K562 (cell line): ENCODE measurements around the gene MMP24. TPM values are rescaled to one million over a fixed set of nuclear protein-coding genes. Genes with fewer than 3 reads are reported as not detected.

Experiments
- ATAC-seq: fragments of 200-7000 bp; cut with Tn5 transposase; 3 replicates; pipeline ENCODE4 v1.9.1; 2020; ENCODE audit warnings: moderate library complexity
- BruUV-seq: library from RNA; stranded (reverse); fragments of 400-500 nt; replicated peaks from 2 replicates; lab custom pipeline; 2021; lab: Mats Ljungman, UMichigan
- CTCF ChIA-PET: fragments of 300-600 bp; formaldehyde crosslinking; extraction: SDS; loops from one replicate; lab custom pipeline; 2021; ENCODE audit warnings: low intra/inter-chr PET ratio; lab: Yijun Ruan, JAX
- POLR2A ChIA-PET: fragments of 300-600, 350-650 bp; sonication (Branson Sonifier 250); formaldehyde crosslinking; extraction: SDS; loops from one replicate; lab custom pipeline; 2021; ENCODE audit warnings: antibody characterized with exemption, inconsistent platforms; lab: Yijun Ruan, JAX
- DNase-seq, 4 experiments: peaks; one replicate each; pipeline versions ENCODE4 v3.0.0 to v3.0.0-alpha.2; 2011 to 2018; ENCODE audit warnings: low spot score in 3 of 4, mixed read lengths in 3 of 4; ENCODE audit errors: extremely low read depth in 1 of 4
- FAIRE-seq: peaks from 2 replicates; lab custom pipeline; 2011; peaks lifted over from hg19 to GRCh38; lab: Jason Lieb, UNC
- H2AFZ ChIP-seq: 2 replicates; pipeline ENCODE4 v1.6.0; 2011; ENCODE audit warnings: low read depth, low read length, control low read depth, inconsistent platforms
- H3K27ac ChIP-seq: fragments of 200-600 bp; 3 replicates; pipeline ENCODE4 v1.8.0; 2011; ENCODE audit warnings: low read depth, mild to moderate bottlenecking, control low read depth, inconsistent platforms, low read length, moderate library complexity, mixed read lengths; ENCODE audit errors: extremely low read depth
- H3K27me3 ChIP-seq, 2 experiments: fragments of 300-600 bp in 1 of 2; 2 replicates in 1 of 2; 3 replicates in 1 of 2; pipeline versions ENCODE4 v1.6.0 to v1.8.0; 2011; ENCODE audit warnings: inconsistent platforms in 2 of 2, low read length in 2 of 2, mild to moderate bottlenecking in 1 of 2, mixed read lengths in 1 of 2, moderate library complexity in 1 of 2; ENCODE audit not compliant: control insufficient read depth in 2 of 2, insufficient read depth in 2 of 2
- H3K36me3 ChIP-seq: fragments of 300-600 bp; 3 replicates; pipeline ENCODE4 v1.8.0; 2011; ENCODE audit warnings: mild to moderate bottlenecking, low read length, inconsistent platforms; ENCODE audit not compliant: control insufficient read depth, insufficient read depth
- H3K4me1 ChIP-seq, 2 experiments: fragments of 200-600 bp in 1 of 2; replicated peaks in 1 of 2; 2 replicates in 1 of 2; 3 replicates in 1 of 2; pipeline versions ENCODE4 v1.5.1 to v1.8.0; 2011; ENCODE audit warnings: inconsistent platforms in 2 of 2, low read length in 2 of 2, mild to moderate bottlenecking in 1 of 2, mixed read lengths in 1 of 2, moderate library complexity in 1 of 2; ENCODE audit not compliant: control insufficient read depth in 2 of 2, insufficient read depth in 2 of 2
- H3K4me2 ChIP-seq: 2 replicates; pipeline ENCODE4 v1.6.1; 2011; ENCODE audit warnings: low read length, control low read depth, inconsistent platforms, mixed read lengths; ENCODE audit not compliant: insufficient read depth
- H3K4me3 ChIP-seq: fragments of 200-600 bp; sonication (generic), shearing (Covaris generic); 2 replicates; pipeline ENCODE4 v1.5.1; 2016; ENCODE audit warnings: control low read depth, inconsistent platforms
- H3K79me2 ChIP-seq: fragments of 200-600 bp; 3 replicates; pipeline ENCODE4 v1.8.0; 2011; ENCODE audit warnings: low read length, inconsistent platforms; ENCODE audit not compliant: control insufficient read depth, insufficient read depth
- H3K9ac ChIP-seq, 2 experiments: 2 replicates each; pipeline versions ENCODE4 v1.6.0 to v1.6.1; 2011; ENCODE audit warnings: low read depth in 2 of 2, low read length in 2 of 2, control low read depth in 1 of 2, inconsistent platforms in 1 of 2, mild to moderate bottlenecking in 1 of 2, mixed read lengths in 1 of 2; ENCODE audit not compliant: insufficient read depth in 1 of 2
- H3K9me1 ChIP-seq: one replicate; pipeline ENCODE4 v1.6.0; 2011; ENCODE audit warnings: inconsistent platforms, mild to moderate bottlenecking, low read length, moderate library complexity; ENCODE audit not compliant: control insufficient read depth, insufficient read depth
- H3K9me3 ChIP-seq: replicated peaks from 2 replicates; pipeline ENCODE4 v1.5.1; 2011; ENCODE audit warnings: low read depth, low read length, inconsistent platforms; ENCODE audit not compliant: control insufficient read depth, insufficient read depth
- H4K20me1 ChIP-seq: replicated peaks from 2 replicates; pipeline ENCODE4 v1.6.1; 2011; ENCODE audit warnings: low read length, inconsistent platforms, mixed read lengths; ENCODE audit not compliant: control insufficient read depth, insufficient read depth
- BACH1 ChIP-seq: fragments of 200-800 bp; sonication (Bioruptor generic); IDR thresholded peaks from 2 replicates; pipeline ENCODE4 v1.6.1; 2016; ENCODE audit warnings: missing genetic modification characterization, missing compliant biosample characterization
- ELF1 ChIP-seq: fragments of 200-800 bp; sonication (Bioruptor generic); IDR thresholded peaks from 2 replicates; pipeline ENCODE4 v1.6.1; 2016; ENCODE audit warnings: missing genetic modification characterization, missing compliant biosample characterization
- FOXM1 ChIP-seq, 2 experiments: fragments of 450-650 bp in 1 of 2; sonication (generic) in 1 of 2; formaldehyde crosslinking in 1 of 2; IDR thresholded peaks; 2 replicates each; pipeline versions ENCODE4 v1.6.1 to v1.9.0; 2017 to 2022; ENCODE audit warnings: low read depth in 2 of 2, mild to moderate bottlenecking in 2 of 2, missing genetic modification reagents in 1 of 2, moderate library complexity in 1 of 2
- HLTF ChIP-seq: fragments of 450-650 bp; IDR thresholded peaks from 2 replicates; pipeline ENCODE4 v1.6.1; 2016
- KDM2B ChIP-seq: fragments of 250-450 bp; sonication (Bioruptor Pico); IDR thresholded peaks from 2 replicates; pipeline ENCODE4 v1.8.0; 2021; ENCODE audit warnings: mild to moderate bottlenecking, moderate library complexity
- LEF1 ChIP-seq: fragments of 450-650 bp; IDR thresholded peaks from 2 replicates; pipeline ENCODE4 v1.6.1; 2016; ENCODE audit warnings: mild to moderate bottlenecking
- NBN ChIP-seq: fragments of 450-650 bp; IDR thresholded peaks from 2 replicates; pipeline ENCODE4 v1.6.1; 2016; ENCODE audit warnings: low read depth, mild to moderate bottlenecking
- RNF2 ChIP-seq: sonication (generic); IDR thresholded peaks from 2 replicates; pipeline ENCODE4 v1.6.1; 2016
- SMAD1 ChIP-seq: fragments of 150-350 bp; IDR thresholded peaks from 2 replicates; pipeline ENCODE4 v1.6.1; 2014; ENCODE audit warnings: low read length, low read depth; ENCODE audit not compliant: partially characterized antibody
- SREBF2 ChIP-seq: sonication (generic); formaldehyde crosslinking; IDR thresholded peaks from 2 replicates; pipeline ENCODE4 v1.4.0; 2020; ENCODE audit warnings: mild to moderate bottlenecking, missing genetic modification reagents
- WGBS: fragments of 100-300 bp; shearing (Covaris generic); methylation state at CpG from one replicate; pipeline ENCODE4 v1.1.6; 2016; ENCODE audit warnings: low coverage, mixed read lengths; ENCODE audit not compliant: insufficient coverage; ENCODE audit errors: missing lambda C conversion rate; 5-methylcytosine and 5-hydroxymethylcytosine counted together
- in situ Hi-C: fragments of 300-500 bp; cut with MboI; formaldehyde crosslinking; loops from 4 replicates; pipeline ENCODE4 v1.15.0; 2018; ENCODE audit warnings: inconsistent platforms, mixed read lengths
- intact Hi-C: fragments of 100-400 bp; cut with micrococcal nuclease; formaldehyde crosslinking; loops from 2 replicates; pipeline ENCODE4 v1.14.2; 2022
- polyA plus RNA-seq, 8 experiments: library from polyadenylated mRNA; depleted of rRNA in 4 of 8; stranded (reverse) in 5 of 8; unstranded in 3 of 8; fragments of >200 nt; fragmentation: Nextera tagmentation in 2 of 8; fragmentation: Illumina TruSeq in 1 of 8; extraction: Ambion mirVana in 2 of 8; extraction: Trizol in 1 of 8; gene quantifications; 2 replicates each; pipeline versions ENCODE4 v1.2.1 to v1.2.3, GENCODE V29; 2011 to 2014; ENCODE audit warnings: inconsistent platforms in 1 of 8, missing spikeins in 1 of 8
- total RNA-seq, 7 experiments: library from RNA; depleted of rRNA in 6 of 7; stranded (reverse); fragments of >200 nt in 6 of 7; fragmentation: Illumina TruSeq in 2 of 7; extraction: Trizol in 2 of 7; gene quantifications; 2 replicates each; pipeline versions ENCODE4 v1.2.1 to v1.2.3, GENCODE V29; 2011 to 2021; ENCODE audit warnings: low replicate concordance in 1 of 7

The MMP24 gene
- total and polyA plus RNA-seq, 9 of the 15 experiments (the other 6 are each of a cell fraction or from before 2014, with no cell fraction given): 0.03 to 0.07 (median 0.03) TPM; not detected in 6

DNA sequence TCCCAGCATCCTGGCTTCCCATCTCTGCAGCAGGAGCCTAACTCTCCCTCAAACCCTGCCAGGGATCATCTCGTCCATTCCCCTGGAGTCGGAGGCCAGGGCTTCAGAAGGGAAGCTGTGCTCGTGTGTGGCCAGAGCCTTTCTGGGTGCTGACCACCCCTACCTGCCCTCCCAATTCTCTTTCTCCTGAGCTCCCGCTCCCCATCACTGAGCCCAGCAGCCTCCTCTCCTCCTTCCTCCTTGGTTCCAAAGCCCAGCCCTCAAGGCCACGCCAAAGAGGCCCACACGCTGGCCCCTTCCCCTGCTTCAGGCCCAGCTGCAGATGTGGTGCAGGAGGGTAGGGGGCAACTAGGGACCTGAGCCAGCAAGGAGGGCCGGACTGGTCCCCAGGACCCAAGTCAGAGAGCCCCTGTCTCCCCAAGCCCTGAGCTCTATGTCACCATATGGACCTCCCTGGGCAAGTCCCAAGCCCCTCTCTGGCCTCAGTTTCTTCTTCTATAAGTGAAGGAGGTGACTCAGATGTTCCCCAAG lies 64.5 kb downstream of the MMP24 start:
- intact Hi-C loops (no loop called here), in situ Hi-C loops (no loop called here)
- H3K27me3 ChIP-seq: peaks cover 23 to 47% of the 10 kb centered on the region in 2 experiments; a peak in 4 of 5 replicates
- H3K9me1 ChIP-seq: no peaks in the 10 kb centered on the region
- no peaks in the 10 kb centered on the region for H3K36me3 ChIP-seq
- H2AFZ ChIP-seq: no peak overlapping the region
- TF ChIP-seq KDM2B (CRISPR knock-in tag) (no peak), HLTF (no peak), SMAD1 (no peak), ELF1 (tag) (no peak), RNF2 (no peak), NBN (no peak), LEF1 (no peak), BACH1 (no peak), FOXM1 (IDR thresholded peaks at IDR 0.05; ENCODE audit: low read depth) (no peak), FOXM1 (CRISPR knock-in tag; IDR thresholded peaks at IDR 0.05; ENCODE audit: low read depth) (no peak), SREBF2 (CRISPR knock-in tag) (no peak)
- H3K4me2 ChIP-seq: no peak overlapping the region
- peaks cover 0 to 31% of the 10 kb centered on the region in 2 experiments; a peak in 3 of 5 replicates for H3K4me1 ChIP-seq
- 9% methylated on average over 5 of the region's 7 CpGs for WGBS
- H3K4me3 ChIP-seq: no peak overlapping the region
- H3K79me2 ChIP-seq: no peaks in the 10 kb centered on the region
- CTCF ChIA-PET: no interaction called here
- peak overlapping the region in 1 of 2 experiments; percentile 64; a peak in 2 of 4 replicates for H3K9ac ChIP-seq
- no TSS peak for BruUV-seq
- ATAC-seq (no peak), FAIRE-seq (no peak), DNase-seq (no peak)
- H4K20me1 ChIP-seq: no peaks in the 10 kb centered on the region
- H3K27ac ChIP-seq: no peak overlapping the region
- H3K9me3 ChIP-seq: no peaks in the 10 kb centered on the region
- POLR2A ChIA-PET: interaction anchor here (0.5 to 1.1 kb wide), 2 partner anchors 18 to 22 kb away, joined by 3 read pairs; no protein-coding TSS in a partner anchor
